Measurements from ENCODE around the gene LRRC74B.

DNA sequence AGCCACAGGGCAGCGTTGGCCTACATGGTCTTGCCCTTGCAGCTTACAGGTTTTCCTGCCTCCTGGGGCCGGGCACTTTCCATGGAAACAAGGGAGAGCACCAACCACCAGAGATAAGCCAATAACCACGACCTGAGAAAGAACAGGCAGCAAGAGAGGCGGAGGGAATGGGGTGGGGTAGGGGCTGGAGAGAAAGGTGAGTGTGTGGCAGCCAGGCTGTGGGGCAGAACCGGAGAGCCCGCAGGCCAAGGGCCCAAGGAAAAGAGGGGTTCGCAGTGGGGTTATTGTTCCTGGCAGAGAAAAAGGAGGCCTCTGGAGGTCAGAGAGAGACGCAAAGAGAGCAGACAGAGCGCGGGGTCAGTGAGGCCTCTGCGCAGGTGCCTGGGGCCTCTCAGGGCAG, 33.2 kb downstream of the LRRC74B start:
- TF ChIP-seq, protein P1, sequence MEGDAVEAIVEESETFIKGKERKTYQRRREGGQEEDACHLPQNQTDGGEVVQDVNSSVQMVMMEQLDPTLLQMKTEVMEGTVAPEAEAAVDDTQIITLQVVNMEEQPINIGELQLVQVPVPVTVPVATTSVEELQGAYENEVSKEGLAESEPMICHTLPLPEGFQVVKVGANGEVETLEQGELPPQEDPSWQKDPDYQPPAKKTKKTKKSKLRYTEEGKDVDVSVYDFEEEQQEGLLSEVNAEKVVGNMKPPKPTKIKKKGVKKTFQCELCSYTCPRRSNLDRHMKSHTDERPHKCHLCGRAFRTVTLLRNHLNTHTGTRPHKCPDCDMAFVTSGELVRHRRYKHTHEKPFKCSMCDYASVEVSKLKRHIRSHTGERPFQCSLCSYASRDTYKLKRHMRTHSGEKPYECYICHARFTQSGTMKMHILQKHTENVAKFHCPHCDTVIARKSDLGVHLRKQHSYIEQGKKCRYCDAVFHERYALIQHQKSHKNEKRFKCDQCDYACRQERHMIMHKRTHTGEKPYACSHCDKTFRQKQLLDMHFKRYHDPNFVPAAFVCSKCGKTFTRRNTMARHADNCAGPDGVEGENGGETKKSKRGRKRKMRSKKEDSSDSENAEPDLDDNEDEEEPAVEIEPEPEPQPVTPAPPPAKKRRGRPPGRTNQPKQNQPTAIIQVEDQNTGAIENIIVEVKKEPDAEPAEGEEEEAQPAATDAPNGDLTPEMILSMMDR (IDR thresholded peaks at IDR 0.05; ENCODE audit: poor library complexity): no peak
- no peak for TF ChIP-seq EZH2 (IDR thresholded peaks at IDR 0.05; ENCODE audit: borderline replicate concordance)

Data from hepatocyte (in vitro differentiated cells).